Measurements from ENCODE around the gene TMA7B.

TMA7B gene

GRCh38 chr22:39959640-39960447 lies at the start of gene TMA7B:
TSS of gene TMA7B (plus strand) at chr22:39960397. CDS start at chr22:39964375, 3,978 bp downstream.
- Histone ChIP-seq H3K4me3 (ENCODE audit: low read depth, low read length) (no peak within 1 kb of the TSS), H3K79me2 (no peaks in the 10 kb centered on the region), H3K27ac (no peak within 1 kb of the TSS), H3K4me2 (ENCODE audit: low read length) (no peak within 1 kb of the TSS), H3K9ac (no peak within 1 kb of the TSS), H3K27me3 (ENCODE audit: control insufficient read depth, insufficient read depth, low read length) (no peaks in the 10 kb centered on the region), H3K4me1 (no peaks in the 10 kb centered on the region), H2AFZ (no peak within 1 kb of the TSS), H3K36me3 (ENCODE audit: control insufficient read depth, insufficient read depth, low read length) (no peaks in the 10 kb centered on the region), H3K9me3 (ENCODE audit: control insufficient read depth, low read length) (no peaks in the 10 kb centered on the region)
- TF ChIP-seq, protein P1, sequence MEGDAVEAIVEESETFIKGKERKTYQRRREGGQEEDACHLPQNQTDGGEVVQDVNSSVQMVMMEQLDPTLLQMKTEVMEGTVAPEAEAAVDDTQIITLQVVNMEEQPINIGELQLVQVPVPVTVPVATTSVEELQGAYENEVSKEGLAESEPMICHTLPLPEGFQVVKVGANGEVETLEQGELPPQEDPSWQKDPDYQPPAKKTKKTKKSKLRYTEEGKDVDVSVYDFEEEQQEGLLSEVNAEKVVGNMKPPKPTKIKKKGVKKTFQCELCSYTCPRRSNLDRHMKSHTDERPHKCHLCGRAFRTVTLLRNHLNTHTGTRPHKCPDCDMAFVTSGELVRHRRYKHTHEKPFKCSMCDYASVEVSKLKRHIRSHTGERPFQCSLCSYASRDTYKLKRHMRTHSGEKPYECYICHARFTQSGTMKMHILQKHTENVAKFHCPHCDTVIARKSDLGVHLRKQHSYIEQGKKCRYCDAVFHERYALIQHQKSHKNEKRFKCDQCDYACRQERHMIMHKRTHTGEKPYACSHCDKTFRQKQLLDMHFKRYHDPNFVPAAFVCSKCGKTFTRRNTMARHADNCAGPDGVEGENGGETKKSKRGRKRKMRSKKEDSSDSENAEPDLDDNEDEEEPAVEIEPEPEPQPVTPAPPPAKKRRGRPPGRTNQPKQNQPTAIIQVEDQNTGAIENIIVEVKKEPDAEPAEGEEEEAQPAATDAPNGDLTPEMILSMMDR (IDR thresholded peaks at IDR 0.05), result no peak

GRCh38 chr22:39910876-39911613 lies 49.2 kb upstream of the TMA7B start:
- Histone ChIP-seq H3K9ac (no peak overlapping the region), H3K79me2 (no peaks in the 10 kb centered on the region), H3K4me3 (ENCODE audit: low read depth, low read length) (no peak overlapping the region), H3K4me1 (no peaks in the 10 kb centered on the region), H3K36me3 (ENCODE audit: control insufficient read depth, insufficient read depth, low read length) (no peaks in the 10 kb centered on the region), H2AFZ (no peak overlapping the region), H3K27me3 (ENCODE audit: control insufficient read depth, insufficient read depth, low read length) (no peaks in the 10 kb centered on the region), H3K27ac (no peak overlapping the region), H3K4me2 (ENCODE audit: low read length) (no peak overlapping the region), H3K9me3 (ENCODE audit: control insufficient read depth, low read length) (no peaks in the 10 kb centered on the region)
- TF ChIP-seq, protein P1 (IDR thresholded peaks at IDR 0.05), result no peak

GRCh38 chr22:39913321-39913720 lies 46.9 kb upstream of the TMA7B start:
- H3K4me2 ChIP-seq (ENCODE audit: low read length), result no peak overlapping the region
- no peak overlapping the region for H3K27ac ChIP-seq
- no peaks in the 10 kb centered on the region for H3K9me3 ChIP-seq (ENCODE audit: control insufficient read depth, low read length)
- H3K79me2 ChIP-seq, result no peaks in the 10 kb centered on the region
- no peak overlapping the region for H3K9ac ChIP-seq
- H3K4me1 ChIP-seq, result no peaks in the 10 kb centered on the region
- H2AFZ ChIP-seq, result no peak overlapping the region
- TF ChIP-seq, protein P1 (IDR thresholded peaks at IDR 0.05), result no peak
- H3K36me3 ChIP-seq (ENCODE audit: control insufficient read depth, insufficient read depth, low read length), result no peaks in the 10 kb centered on the region
- no peaks in the 10 kb centered on the region for H3K27me3 ChIP-seq (ENCODE audit: control insufficient read depth, insufficient read depth, low read length)
- no peak overlapping the region for H3K4me3 ChIP-seq (ENCODE audit: low read depth, low read length)

DNA sequence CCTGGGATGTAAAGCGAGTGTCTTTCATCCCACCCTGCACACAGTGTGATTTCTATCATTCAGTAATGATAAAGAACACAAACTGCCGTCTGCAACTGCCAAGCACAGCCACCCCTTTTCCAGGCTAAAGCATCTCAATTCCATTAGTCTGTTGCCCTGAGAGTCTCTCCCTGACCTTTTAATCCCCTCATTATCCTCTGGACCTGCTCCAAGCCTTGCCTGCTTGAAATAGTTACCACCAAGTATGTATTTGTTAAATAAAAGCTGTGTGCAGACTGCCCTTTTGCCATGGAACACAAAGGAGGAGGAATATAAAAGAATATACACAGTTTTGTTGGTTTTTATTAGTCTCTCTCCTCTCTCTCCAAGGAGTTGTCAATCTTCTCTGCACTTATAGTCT lies 46.3 kb upstream of the TMA7B start:
- Histone ChIP-seq H3K9me3 (ENCODE audit: control insufficient read depth, low read length) (no peaks in the 10 kb centered on the region), H3K27me3 (ENCODE audit: control insufficient read depth, insufficient read depth, low read length) (no peaks in the 10 kb centered on the region), H3K4me3 (ENCODE audit: low read depth, low read length) (no peak overlapping the region), H3K79me2 (no peaks in the 10 kb centered on the region), H2AFZ (no peak overlapping the region), H3K27ac (no peak overlapping the region), H3K4me1 (no peaks in the 10 kb centered on the region), H3K9ac (no peak overlapping the region), H3K4me2 (ENCODE audit: low read length) (no peak overlapping the region), H3K36me3 (ENCODE audit: control insufficient read depth, insufficient read depth, low read length) (no peaks in the 10 kb centered on the region)
- TF ChIP-seq, protein P1 (IDR thresholded peaks at IDR 0.05), result no peak

Data from parathyroid adenoma (tissue), 2 donors.